ENCODE results near the gene ZNF70. TPM values are rescaled to one million over a fixed set of nuclear protein-coding genes. Genes with fewer than 3 reads are reported as not detected.

ZNF70 gene
- total RNA-seq, 1 experiment from 2014 or later = 7.1 TPM

GRCh38 chr22:23690713-23691112 lies 60.2 kb downstream of the ZNF70 start, which contains the start of gene RGL4:
TSS of gene RGL4 (plus strand) at chr22:23691013. CDS start at chr22:23692031, 1,018 bp downstream.
- Histone ChIP-seq H3K4me1 (no peaks in the 10 kb centered on the region), H3K27ac (no peak within 1 kb of the TSS), H3K27me3 (no peaks in the 10 kb centered on the region), H3K4me3 (no peak within 1 kb of the TSS), H3K36me3 (no peaks in the 10 kb centered on the region; the same call in 1 of the 2 replicates), H3K9me3 (replicated peaks) (no peaks in the 10 kb centered on the region)
- no peak for DNase-seq

- no peak overlapping the region for H3K4me3 ChIP-seq
- H3K4me1 ChIP-seq = peaks cover 4% of the 10 kb centered on the region; the same call in 1 of the 2 replicates
- no peak for DNase-seq
Observed at GRCh38 chr22:23689414-23689813, 61.5 kb downstream of the ZNF70 start.

More at GRCh38 chr22:23689414-23689813, 61.5 kb downstream of the ZNF70 start:
- Histone ChIP-seq H3K27me3 (no peaks in the 10 kb centered on the region), H3K9me3 (replicated peaks) (no peaks in the 10 kb centered on the region), H3K36me3 (no peaks in the 10 kb centered on the region; the same call in 1 of the 2 replicates), H3K27ac (no peak overlapping the region)

Other genes with a start within 250 kb of the ZNF70 start
- gene IGLL1, start 170.8 kb downstream of the ZNF70 start, total RNA-seq (2014; rRNA removed; shearing (Covaris generic)) = 0.36 TPM in 1 of 2 replicates, not detected in the other
- not detected in 2 replicates for gene DRICH1, start 118.8 kb downstream of the ZNF70 start, total RNA-seq (2014; rRNA removed; shearing (Covaris generic))
- 0.03 TPM in 1 of 2 replicates, not detected in the other for gene RGL4, start 60.1 kb downstream of the ZNF70 start, total RNA-seq (2014; rRNA removed; shearing (Covaris generic))
- gene VPREB3, start 3.3 kb upstream of the ZNF70 start, total RNA-seq (2014; rRNA removed; shearing (Covaris generic)) = 0.28 TPM in 1 of 2 replicates, not detected in the other
- gene C22orf15, start 11.9 kb upstream of the ZNF70 start, total RNA-seq (2014; rRNA removed; shearing (Covaris generic)) = not detected in 2 replicates
- 10.9 and 14.1 TPM in 2 replicates for gene CHCHD10, start 16.9 kb upstream of the ZNF70 start, total RNA-seq (2014; rRNA removed; shearing (Covaris generic))
- 6.6 TPM in 2 replicates for gene MMP11, start 21.7 kb upstream of the ZNF70 start, total RNA-seq (2014; rRNA removed; shearing (Covaris generic))
- gene SMARCB1, start 35.9 kb upstream of the ZNF70 start, total RNA-seq (2014; rRNA removed; shearing (Covaris generic)) = 119 and 152 TPM in 2 replicates
- not detected in 2 replicates for gene DERL3, start 87.9 kb upstream of the ZNF70 start, total RNA-seq (2014; rRNA removed; shearing (Covaris generic))
- 0.51 and 1.9 TPM in 2 replicates for gene SLC2A11, start 106.8 kb upstream of the ZNF70 start, total RNA-seq (2014; rRNA removed; shearing (Covaris generic))
- 270 and 350 TPM in 2 replicates for gene MIF, start 143.3 kb upstream of the ZNF70 start, total RNA-seq (2014; rRNA removed; shearing (Covaris generic))
- 14.0 and 14.9 TPM in 2 replicates for gene GSTT2B, start 210.1 kb upstream of the ZNF70 start, total RNA-seq (2014; rRNA removed; shearing (Covaris generic))
- 3.8 and 4.5 TPM in 2 replicates for gene DDTL, start 215.8 kb upstream of the ZNF70 start, total RNA-seq (2014; rRNA removed; shearing (Covaris generic))
- gene DDT, start 223.3 kb upstream of the ZNF70 start, total RNA-seq (2014; rRNA removed; shearing (Covaris generic)) = 116 and 143 TPM in 2 replicates
- gene GSTT2, start 229.0 kb upstream of the ZNF70 start, total RNA-seq (2014; rRNA removed; shearing (Covaris generic)) = 0.58 and 0.75 TPM in 2 replicates